HG03575 (cell line): ENCODE data around the gene MAN2B2.

Experiments
- ATAC-seq: cut with Tn5 transposase; IDR thresholded peaks from one replicate; pipeline ENCODE4 v1.9.1; 2021; ENCODE audit not compliant: unreplicated experiment, insufficient number of reproducible peaks, low FRiP score; ENCODE audit errors: extremely low read depth

The MAN2B2 gene

DNA sequence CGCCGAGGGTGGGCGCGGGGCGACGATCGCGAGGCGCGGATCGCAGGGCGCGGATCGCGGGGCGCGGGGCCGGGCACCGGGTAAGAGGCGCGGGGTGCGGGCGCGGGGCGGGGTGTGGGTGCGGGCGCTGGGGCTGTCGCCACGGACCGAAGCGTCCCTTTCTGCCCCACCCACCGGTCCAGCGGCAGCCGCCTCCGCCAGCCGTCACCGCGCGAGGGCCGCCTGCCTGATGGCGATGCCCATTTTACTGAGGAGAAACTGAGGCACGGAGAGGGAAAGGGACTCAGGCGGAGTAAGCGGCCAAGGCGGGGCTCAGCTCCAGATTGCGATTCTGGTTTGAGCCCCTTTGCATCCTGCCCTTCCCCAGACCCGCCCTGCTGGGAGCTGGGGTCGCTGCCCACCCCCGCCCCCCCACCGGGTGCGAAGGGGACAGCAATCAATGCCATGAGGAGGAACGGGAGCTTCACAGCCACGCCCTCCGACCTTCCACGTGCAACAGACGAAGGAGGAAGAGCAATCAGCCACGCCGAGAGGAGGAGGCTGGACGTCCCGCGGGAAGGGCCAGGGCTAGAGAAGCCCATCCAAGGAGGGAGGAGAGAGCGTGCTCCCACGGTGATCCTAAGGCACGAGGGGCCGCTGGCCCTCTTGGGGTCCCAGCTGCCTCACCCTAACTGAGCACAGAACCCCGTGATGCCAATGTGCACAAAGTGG lies 10.9 kb upstream of the MAN2B2 start:
- no peak for ATAC-seq

DNA sequence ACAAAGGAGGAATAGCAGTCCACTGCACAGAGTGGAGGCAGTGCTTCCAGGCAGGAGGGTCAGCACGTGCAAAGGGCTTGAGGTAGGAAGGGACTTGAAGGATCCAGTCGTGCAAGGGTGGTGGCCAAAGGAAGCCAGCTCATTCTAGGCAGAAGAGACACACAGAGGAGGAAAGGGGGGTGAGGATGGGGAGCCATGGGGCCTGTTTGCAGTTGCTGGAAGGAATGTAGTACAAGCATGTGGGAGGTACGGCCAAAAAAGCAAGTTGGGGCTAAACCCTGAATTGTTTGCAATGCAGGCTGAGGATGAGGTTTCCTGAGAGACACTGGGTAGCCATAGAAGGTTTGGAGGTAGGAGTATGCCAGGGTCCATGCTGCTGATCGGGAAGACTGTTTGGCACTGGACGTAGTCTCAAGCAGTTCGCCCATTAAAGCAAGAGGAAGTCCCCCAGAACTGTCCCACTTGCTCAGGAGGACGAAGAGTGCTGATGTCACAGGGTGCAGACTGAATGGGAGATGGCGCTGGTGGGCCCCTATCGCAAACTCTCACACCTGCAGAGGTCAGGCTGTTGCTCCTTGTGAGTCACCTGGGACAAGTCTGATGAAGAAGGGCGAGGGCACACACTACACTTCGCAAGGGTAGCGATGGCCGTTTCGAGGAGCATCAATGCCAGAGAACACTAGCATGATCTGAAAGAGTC lies 9.1 kb upstream of the MAN2B2 start:
- ATAC-seq: no peak

DNA sequence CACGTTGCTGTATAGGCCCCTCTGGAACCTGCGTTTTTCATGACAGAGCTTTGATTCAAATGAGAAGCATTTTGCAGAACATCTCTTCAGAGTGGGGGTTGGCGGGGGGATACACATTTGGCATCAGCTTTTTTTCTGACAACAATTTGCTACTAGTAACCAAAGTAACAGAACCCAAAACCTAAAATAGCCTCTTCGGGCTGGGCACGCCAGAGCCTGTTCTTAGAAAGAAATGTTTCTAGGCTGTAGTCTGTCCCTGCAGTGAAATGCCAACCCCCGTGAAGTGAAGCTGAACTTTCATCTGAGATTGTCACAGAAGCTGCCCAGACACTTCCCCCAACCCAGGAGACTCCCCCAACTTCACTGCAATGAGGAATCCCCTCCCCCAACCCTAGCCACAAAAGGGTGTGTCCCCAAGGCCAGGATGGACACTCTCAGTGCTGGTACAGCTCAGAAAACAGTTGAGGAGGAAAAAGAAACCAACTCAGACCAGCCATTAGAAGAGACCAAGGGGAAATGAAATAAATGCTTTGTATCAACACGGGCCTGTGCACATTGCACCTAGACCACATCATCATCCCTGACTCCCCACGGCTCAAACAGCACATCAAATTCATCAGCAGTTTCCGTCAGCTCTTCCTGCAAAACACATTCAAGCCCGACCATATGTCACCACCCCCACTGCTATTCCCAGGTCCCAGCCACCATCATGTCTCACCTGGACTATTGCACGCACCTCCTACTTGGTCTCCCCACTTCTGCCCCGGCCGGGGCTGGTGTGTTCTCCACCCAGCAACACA lies 8.4 kb upstream of the MAN2B2 start:
- ATAC-seq: no peak

DNA sequence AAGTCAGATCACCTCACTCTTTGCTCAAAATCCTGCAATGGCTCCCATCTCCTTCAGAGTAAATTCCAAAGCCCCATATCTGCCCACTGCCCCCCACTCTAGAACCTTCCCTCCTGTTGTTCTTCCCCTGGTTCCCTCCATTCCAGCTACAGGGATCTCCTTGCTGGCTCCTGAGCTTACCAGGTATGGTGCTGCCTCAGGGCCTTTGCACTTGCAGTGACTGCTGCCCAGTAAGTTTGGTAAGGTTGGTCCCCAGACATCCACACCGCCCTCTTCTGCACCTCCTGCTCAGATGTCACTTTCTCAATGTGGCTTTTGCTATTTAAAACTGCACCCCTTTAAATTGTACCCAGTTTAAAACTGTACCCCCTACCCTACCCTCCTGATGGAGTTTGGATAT lies 7.8 kb upstream of the MAN2B2 start:
- no peak for ATAC-seq

GRCh38 chr4:6568148-6568547 lies 6.8 kb upstream of the MAN2B2 start:
- ATAC-seq: no peak

GRCh38 chr4:6568689-6569332 lies 6.2 kb upstream of the MAN2B2 start:
- no peak for ATAC-seq

DNA sequence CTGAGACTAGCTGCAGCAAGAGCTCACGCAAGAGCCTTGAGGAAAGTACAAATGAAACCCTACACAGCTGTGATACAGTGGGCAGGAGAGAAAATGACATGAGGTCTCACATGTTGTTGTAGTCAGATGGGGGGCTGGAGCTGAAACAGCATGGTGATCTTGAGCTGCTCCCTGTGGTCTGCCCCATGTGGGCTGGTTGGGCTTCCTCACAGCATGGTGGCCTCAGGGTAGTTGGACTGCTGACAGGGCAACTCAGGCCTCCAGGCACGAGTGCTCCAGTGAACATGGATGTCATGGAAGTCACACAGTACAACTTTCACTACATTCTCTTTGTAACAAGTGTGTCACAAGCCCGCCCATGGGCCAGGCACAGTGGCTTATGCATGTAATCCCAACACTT lies 3.4 kb upstream of the MAN2B2 start:
- no peak for ATAC-seq

DNA sequence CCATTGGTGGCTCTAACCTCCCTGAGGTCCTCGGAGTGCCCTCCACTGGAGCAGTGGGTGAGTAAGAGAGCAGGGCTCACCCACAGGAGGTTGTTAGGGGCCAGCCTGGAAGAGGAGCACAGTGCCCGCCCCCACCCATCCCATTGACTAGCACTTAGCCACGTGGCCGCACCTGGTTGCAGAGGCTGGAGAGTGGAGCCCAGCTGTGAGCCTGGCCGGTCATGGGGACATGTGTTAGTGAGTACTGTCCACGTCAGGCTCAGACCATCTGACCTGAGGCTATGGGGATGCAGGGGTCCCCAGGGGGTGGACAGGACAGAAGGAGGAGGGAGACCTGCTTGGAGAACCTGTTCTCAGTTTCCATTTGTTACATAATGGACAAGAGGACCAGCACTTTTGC lies 1.4 kb upstream of the MAN2B2 start:
- ATAC-seq: no peak

- no peak for ATAC-seq
Measured at GRCh38 chr4:6573986-6574746, 823 bp upstream of the MAN2B2 start.

GRCh38 chr4:6575503-6576240 lies 683 bp downstream of the MAN2B2 start:
- no peak for ATAC-seq

- ATAC-seq: no peak
Measured at GRCh38 chr4:6576512-6576911, 1.5 kb downstream of the MAN2B2 start.

GRCh38 chr4:6576932-6577331 lies 1.9 kb downstream of the MAN2B2 start:
- ATAC-seq: no peak

- no peak for ATAC-seq
Measured at GRCh38 chr4:6577409-6577808, 2.4 kb downstream of the MAN2B2 start.

- ATAC-seq: no peak
Measured at GRCh38 chr4:6578221-6578620, 3.2 kb downstream of the MAN2B2 start.

DNA sequence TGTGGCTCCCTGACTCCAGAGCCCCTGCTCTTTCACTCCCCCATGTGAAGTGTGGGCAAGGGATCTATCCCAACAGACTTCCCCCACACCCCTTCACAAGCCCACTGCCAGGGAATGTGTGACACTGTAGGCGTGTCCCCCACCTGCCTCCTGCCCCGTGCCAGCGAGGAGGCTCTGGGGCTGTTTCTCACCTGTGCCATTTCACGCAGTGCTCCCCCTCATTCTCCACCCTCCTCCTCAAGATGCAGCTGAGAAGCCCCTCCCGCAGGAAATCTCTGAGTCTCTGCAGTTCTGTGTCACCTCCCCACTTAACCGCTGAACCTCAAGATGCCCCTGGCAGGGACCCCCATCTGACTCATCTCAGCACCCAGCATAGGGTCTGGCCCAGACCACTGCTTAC lies 5.4 kb downstream of the MAN2B2 start:
- no peak for ATAC-seq

GRCh38 chr4:6581566-6582121 lies 6.7 kb downstream of the MAN2B2 start:
- ATAC-seq: no peak

DNA sequence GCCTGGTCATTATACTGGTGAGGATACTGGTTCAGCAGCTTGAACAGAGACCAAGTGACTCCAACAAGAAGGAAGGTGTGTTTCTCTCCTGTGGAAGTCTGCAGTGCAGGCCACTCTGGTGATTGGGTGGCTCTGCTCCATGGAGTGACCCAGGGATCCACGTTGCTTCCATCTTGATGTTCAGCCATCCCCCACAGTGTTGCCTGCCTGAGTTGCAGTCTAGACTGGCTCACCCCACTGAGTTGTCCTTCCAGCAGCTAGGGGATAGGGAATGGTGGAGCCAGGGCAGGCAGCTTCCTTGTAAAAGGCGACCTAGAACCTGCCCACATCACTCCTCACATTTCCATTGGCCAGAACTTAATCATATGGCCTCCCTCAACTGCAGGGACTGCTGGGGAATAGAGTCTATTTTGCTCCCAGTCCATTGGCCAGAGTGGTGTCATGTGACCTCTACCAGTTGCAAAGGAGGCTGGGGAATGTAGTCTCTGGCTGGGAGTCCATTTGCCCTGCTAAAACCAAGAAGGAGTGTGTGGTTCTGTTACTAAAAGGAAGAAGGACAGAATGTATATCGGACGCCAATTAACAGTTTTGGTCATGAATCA lies 8.0 kb downstream of the MAN2B2 start:
- ATAC-seq: no peak

GRCh38 chr4:6584865-6585264 lies 9.9 kb downstream of the MAN2B2 start:
- no peak for ATAC-seq
